ENCODE measurements around the gene SMAD4. TPM values are rescaled to one million over a fixed set of nuclear protein-coding genes. Genes with fewer than 3 reads are reported as not detected.

Gene SMAD4
- total and polyA plus RNA-seq, 2 experiments from 2014 or later = 41.9 to 103 TPM

DNA sequence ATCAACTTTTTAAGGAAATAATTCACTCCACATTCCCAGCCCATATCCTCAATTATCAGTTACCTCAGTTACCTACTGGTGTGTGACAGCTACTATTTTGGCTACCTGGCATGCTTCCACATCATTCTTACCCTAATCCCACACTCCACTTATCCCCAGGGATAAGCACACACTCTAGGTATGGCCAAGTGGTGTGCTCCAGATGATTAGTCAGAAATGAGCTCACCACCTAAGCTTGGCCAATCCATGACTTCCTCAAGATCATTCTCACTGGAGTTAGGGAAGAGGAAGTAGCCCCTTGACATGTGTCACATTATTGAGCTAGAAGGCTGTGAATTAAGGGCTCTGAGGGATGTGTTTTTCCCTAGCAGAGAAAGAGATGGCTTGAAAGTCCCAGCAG lies 20.9 kb upstream of the SMAD4 start (continued):
- TF ChIP-seq, protein P1, sequence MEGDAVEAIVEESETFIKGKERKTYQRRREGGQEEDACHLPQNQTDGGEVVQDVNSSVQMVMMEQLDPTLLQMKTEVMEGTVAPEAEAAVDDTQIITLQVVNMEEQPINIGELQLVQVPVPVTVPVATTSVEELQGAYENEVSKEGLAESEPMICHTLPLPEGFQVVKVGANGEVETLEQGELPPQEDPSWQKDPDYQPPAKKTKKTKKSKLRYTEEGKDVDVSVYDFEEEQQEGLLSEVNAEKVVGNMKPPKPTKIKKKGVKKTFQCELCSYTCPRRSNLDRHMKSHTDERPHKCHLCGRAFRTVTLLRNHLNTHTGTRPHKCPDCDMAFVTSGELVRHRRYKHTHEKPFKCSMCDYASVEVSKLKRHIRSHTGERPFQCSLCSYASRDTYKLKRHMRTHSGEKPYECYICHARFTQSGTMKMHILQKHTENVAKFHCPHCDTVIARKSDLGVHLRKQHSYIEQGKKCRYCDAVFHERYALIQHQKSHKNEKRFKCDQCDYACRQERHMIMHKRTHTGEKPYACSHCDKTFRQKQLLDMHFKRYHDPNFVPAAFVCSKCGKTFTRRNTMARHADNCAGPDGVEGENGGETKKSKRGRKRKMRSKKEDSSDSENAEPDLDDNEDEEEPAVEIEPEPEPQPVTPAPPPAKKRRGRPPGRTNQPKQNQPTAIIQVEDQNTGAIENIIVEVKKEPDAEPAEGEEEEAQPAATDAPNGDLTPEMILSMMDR (conservative IDR thresholded peaks at IDR 0.05; ENCODE audit: low read depth in 2 of 2) = no peak
- no peak for TF ChIP-seq ETS1 (IDR thresholded peaks at IDR 0.05)
- no peak for TF ChIP-seq ZNF331 (CRISPR knock-in tag; IDR thresholded peaks at IDR 0.05; ENCODE audit: low read depth)
- TF ChIP-seq, protein P2, sequence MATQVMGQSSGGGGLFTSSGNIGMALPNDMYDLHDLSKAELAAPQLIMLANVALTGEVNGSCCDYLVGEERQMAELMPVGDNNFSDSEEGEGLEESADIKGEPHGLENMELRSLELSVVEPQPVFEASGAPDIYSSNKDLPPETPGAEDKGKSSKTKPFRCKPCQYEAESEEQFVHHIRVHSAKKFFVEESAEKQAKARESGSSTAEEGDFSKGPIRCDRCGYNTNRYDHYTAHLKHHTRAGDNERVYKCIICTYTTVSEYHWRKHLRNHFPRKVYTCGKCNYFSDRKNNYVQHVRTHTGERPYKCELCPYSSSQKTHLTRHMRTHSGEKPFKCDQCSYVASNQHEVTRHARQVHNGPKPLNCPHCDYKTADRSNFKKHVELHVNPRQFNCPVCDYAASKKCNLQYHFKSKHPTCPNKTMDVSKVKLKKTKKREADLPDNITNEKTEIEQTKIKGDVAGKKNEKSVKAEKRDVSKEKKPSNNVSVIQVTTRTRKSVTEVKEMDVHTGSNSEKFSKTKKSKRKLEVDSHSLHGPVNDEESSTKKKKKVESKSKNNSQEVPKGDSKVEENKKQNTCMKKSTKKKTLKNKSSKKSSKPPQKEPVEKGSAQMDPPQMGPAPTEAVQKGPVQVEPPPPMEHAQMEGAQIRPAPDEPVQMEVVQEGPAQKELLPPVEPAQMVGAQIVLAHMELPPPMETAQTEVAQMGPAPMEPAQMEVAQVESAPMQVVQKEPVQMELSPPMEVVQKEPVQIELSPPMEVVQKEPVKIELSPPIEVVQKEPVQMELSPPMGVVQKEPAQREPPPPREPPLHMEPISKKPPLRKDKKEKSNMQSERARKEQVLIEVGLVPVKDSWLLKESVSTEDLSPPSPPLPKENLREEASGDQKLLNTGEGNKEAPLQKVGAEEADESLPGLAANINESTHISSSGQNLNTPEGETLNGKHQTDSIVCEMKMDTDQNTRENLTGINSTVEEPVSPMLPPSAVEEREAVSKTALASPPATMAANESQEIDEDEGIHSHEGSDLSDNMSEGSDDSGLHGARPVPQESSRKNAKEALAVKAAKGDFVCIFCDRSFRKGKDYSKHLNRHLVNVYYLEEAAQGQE (IDR thresholded peaks at IDR 0.05; ENCODE audit: unreplicated experiment) = no peak
- TF ChIP-seq ZNF114 (CRISPR knock-in tag; IDR thresholded peaks at IDR 0.05) = no peak
- no peak for TF ChIP-seq NANOG (IDR thresholded peaks at IDR 0.05; ENCODE audit: borderline replicate concordance)
- TF ChIP-seq JUNB (IDR thresholded peaks at IDR 0.05; ENCODE audit: unreplicated experiment) = no peak

DNA sequence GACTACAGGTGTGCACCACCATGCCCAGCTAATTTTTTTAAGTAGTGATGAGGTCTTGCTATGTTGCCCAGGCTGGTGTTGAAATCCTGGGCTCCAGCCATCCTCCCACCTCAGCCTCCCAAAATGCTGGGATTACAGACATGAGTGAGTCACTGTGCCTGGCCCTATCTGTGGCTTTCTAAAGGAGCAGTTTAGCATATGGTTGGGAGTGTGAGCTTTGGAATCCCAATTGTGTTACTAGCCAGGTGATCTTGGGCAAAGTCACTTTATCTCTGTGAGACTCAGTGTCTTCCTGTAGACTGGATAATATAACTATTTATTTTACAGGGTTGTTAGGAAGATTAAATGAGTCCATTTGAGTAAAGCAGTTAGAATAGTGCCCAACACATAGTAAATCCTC lies 19.8 kb upstream of the SMAD4 start:
- Histone ChIP-seq H3K27me3 (ENCODE audit: insufficient read depth) (no peaks in the 10 kb centered on the region), H3K79me2 (replicated peaks; ENCODE audit: insufficient read depth) (no peaks in the 10 kb centered on the region), H3K4me1 (ENCODE audit: insufficient read depth) (no peaks in the 10 kb centered on the region), H3K27ac (ENCODE audit: low read depth) (no peak overlapping the region), H4K20me1 (replicated peaks; ENCODE audit: insufficient read depth) (no peaks in the 10 kb centered on the region), H3F3A (replicated peaks; ENCODE audit: low read depth) (no peaks in the 10 kb centered on the region), H3K4me3 (no peak overlapping the region), H3K4me2 (no peak overlapping the region), H2AFZ (no peak overlapping the region), H3K9me2 (ENCODE audit: insufficient read depth) (peaks cover 9% of the 10 kb centered on the region; the same call in 1 of the 2 replicates), H3K36me3 (ENCODE audit: insufficient read depth) (no peaks in the 10 kb centered on the region)
- H3K4me3 Mint-ChIP-seq = no peak overlapping the region
- no peak for DNase-seq (ENCODE audit: low spot score)
- peaks cover 9% of the 10 kb centered on the region for H3K4me1 Mint-ChIP-seq
- H3K27me3 Mint-ChIP-seq (ENCODE audit: insufficient read depth, low read depth, poor library complexity) = peaks cover 6% of the 10 kb centered on the region
- no peak for ATAC-seq
- H3K36me3 Mint-ChIP-seq (ENCODE audit: low read depth) = peaks cover 12% of the 10 kb centered on the region
- no peak overlapping the region for H3K27ac Mint-ChIP-seq
- H3K9me3 Mint-ChIP-seq = peaks cover 18% of the 10 kb centered on the region
- TF ChIP-seq, protein P1 (conservative IDR thresholded peaks at IDR 0.05; ENCODE audit: low read depth in 2 of 2) = no peak
- no peak for TF ChIP-seq ZNF114 (CRISPR knock-in tag; IDR thresholded peaks at IDR 0.05)
- no peak for TF ChIP-seq ZNF331 (CRISPR knock-in tag; IDR thresholded peaks at IDR 0.05; ENCODE audit: low read depth)
- no peak for TF ChIP-seq STAT1 (IDR thresholded peaks at IDR 0.05; ENCODE audit: unreplicated experiment)
- no peak for TF ChIP-seq EZH2phosphoT487 (IDR thresholded peaks at IDR 0.05; ENCODE audit: unreplicated experiment)
- no peak for TF ChIP-seq POLR2AphosphoS5 (IDR thresholded peaks at IDR 0.05; ENCODE audit: low read depth)
- no peak for TF ChIP-seq ETS1 (IDR thresholded peaks at IDR 0.05)
- no peak for TF ChIP-seq EZH2 (IDR thresholded peaks at IDR 0.05; ENCODE audit: low read depth, unreplicated experiment)
- no peak for TF ChIP-seq NANOG (IDR thresholded peaks at IDR 0.05; ENCODE audit: borderline replicate concordance)
